Gastrocnemius medialis (tissue), 4 donors: ENCODE results near the gene TENM3.

Source experiments
- CTCF ChIP-seq, 5 experiments: fragments of 450-650 bp in 3 of 5; fragments of 200-600 bp in 2 of 5; sonication (generic) in 2 of 5; IDR thresholded peaks in 4 of 5; conservative IDR thresholded peaks in 1 of 5; 1 replicate in 4 of 5; 2 replicates in 1 of 5; pipeline ENCODE4 v1.5.1; 2016 to 2019; ENCODE audit warnings: antibody characterized with exemption in 5 of 5, mild to moderate bottlenecking in 3 of 5, moderate library complexity in 3 of 5
- POLR2A ChIP-seq, 2 donors: fragments of 450-650 bp; IDR thresholded peaks; one replicate each; pipeline ENCODE4 v1.6.1; 2017; ENCODE audit warnings: antibody characterized with exemption in 2 of 2, mild to moderate bottlenecking in 2 of 2, moderate library complexity in 2 of 2

- TF ChIP-seq CTCF (IDR thresholded peaks at IDR 0.05 in 4 of 5, conservative IDR thresholded peaks at IDR 0.05 in 1 of 5) (no peak), POLR2A (IDR thresholded peaks at IDR 0.05) (no peak)
Observed at GRCh38 chr4:182491719-182492118, 248.5 kb downstream of the TENM3 start.
